Inflammatory macrophage (primary cell): ENCODE data around the gene DNAJB11.

Experiments
- DNase-seq, 2 donors: peaks; one replicate each; pipeline ENCODE4 v3.0.0-alpha.2; 2020 to 2022

Gene DNAJB11

GRCh38 chr3:186598108-186598784, 27.7 kb downstream of the DNAJB11 start:
- DNase-seq = no peak

- no peak for DNase-seq
Measured at GRCh38 chr3:186598794-186599141, 28.2 kb downstream of the DNAJB11 start.

- no peak for DNase-seq
Measured at GRCh38 chr3:186599142-186599784, 28.7 kb downstream of the DNAJB11 start.

DNA sequence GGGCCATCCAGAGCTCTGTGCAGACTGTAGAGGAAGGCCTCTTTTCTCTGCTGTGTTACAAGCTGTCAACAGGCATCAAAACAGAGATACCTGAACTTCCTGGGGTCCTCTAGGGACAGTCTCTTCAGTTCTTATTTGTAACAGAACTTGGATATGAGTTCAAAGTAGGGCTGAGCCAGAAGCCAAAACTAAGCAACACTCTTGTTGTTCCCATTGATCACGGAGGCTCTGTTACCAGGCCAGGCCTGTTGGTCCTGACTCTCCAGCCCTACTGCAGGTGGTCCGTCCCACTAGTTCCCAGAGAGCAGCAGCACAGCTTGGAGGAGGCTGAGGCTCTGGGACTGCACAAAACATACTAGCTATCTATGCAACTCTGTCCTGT, 29.3 kb downstream of the DNAJB11 start:
- no peak for DNase-seq

DNA sequence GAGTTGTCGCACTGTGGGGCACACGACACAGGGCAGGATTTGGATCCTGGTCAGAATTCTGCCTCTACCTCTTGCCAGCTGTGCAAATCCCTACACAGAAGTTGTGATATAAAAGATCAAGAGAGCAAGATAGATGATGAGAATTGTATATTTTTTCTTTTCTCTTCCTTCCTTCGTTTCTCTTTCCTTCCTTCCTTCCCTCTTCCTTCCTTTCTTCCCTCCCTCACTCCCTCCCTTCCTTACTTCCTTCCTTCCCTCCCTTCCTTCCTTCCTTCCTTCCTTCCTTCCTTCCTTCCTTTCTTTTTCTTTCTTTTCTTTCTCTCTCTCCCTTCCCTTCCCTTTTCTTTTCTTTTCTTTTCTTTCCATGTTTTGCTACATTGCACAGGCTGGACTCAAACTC, 30.4 kb downstream of the DNAJB11 start:
- no peak for DNase-seq

DNA sequence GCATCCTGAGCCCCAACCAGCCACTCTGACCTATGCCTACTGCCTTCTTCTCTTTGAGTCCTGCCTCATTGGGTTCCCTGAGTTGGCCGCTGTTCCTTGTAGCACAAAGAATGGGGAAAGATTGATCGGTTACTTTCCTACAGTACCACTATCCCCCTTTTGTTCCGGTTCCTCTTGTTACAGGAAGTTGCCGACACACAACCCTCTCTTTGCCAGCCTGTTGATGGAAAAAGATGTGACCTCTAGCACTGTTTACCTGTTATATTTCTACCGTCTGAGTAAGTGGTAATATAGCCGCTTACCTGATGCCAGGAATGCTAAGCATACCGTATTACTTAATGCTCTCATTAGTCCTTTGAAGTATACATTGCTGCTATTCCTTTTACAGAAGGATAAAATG, 32.6 kb downstream of the DNAJB11 start:
- DNase-seq = no peak

GRCh38 chr3:186605078-186605477, 34.6 kb downstream of the DNAJB11 start:
- DNase-seq = no peak

GRCh38 chr3:186605561-186606545, 35.3 kb downstream of the DNAJB11 start:
- no peak for DNase-seq

DNA sequence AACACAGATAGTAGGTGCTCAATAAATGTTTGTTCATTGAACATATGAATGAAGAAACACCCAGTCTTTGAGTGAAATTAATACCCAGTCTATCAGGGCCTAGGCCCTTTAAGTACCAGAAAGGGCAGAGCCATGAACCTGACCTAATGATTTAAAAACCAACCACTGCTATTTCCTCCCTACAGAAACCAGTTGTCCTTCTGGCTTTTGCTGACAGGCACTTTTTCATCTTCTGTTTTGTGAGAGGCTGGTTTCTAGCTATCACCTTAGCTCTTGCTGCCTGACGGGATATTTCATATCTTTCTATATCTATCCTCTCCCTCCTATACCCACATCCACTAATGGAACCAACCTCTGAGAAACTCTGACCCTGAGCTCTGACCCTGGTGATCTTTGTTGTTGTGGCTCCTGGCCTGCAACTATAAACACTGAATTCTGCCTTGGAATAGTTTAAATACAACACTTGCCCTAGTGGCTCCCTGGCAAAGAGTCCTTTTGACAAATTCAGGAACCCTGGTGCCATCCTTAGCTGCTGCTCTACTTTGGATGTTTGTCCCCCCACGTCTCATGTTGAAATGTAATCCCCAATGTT, 38.2 kb downstream of the DNAJB11 start:
- no peak for DNase-seq

DNA sequence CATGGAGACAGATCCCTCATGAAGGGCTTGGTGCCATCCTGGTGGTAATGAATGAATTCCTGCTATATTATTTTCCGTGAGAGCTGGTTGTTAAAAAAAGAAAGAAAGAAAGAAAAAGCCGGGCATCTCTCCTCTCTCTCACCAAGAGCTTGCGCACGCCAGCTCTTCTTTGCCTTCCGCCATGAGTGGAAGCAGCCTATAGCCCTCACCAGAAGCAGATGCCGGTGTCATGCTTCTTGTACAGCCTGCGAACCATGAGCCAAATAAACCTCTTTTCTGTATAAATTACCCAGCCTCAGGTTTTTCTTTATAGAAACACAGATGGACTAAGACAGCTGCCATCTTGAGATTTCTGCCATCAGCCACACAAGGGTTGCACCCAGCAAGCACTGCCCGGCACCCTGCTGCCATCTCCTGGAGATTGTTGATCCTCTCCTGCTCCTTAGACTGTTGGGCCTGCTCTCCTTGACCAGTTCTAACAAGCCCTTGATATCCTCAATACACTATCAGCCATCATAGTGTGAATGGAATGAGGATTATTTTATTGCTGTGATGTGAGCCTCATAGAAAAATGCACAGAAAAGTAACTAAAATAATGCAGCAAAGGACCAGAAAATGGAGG, 38.8 kb downstream of the DNAJB11 start:
- DNase-seq = peak; percentile 11 to 27

- no peak for DNase-seq
Measured at GRCh38 chr3:186612065-186612464, 41.5 kb downstream of the DNAJB11 start.

DNA sequence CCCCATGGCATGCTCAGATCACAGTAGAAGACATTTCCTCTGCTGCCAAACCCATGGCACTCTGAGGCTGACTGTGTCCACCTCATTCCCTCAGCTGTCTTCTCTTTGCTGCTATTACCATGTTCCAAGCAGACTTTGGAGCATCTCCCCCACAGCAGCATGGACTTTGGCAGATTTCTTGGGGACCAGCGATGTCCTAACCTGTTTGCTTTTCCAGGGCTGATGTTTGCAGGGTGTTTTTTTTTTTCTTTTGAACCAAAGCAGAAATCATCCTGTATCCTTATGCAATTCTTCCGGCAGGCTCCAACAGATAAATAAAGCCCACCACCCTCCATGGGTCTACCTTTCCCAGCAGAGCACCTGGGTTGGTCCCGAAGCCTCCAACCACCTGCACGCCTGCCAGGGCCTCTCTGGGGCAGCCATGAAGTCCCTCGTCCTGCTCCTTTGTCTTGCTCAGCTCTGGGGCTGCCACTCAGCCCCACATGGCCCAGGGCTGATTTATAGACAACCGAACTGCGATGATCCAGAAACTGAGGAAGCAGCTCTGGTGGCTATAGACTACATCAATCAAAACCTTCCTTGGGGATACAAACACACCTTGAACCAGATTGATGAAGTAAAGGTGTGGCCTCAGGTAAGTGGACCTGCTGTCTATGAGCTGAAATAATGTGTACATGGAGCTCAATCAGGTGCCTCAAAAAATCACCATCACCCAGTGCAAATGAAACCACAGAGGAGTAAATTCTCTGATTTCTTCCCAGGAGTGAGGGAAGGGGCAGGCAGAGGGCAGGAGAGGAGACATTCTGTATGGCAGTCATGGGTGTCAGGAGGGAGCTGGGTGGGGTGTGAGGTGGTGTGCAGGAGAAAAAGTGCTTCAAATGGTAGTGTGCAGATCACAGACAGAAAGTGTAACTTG, 42.5 kb downstream of the DNAJB11 start, which contains the start of gene AHSG:
TSS of gene AHSG (plus strand) at position 340 of the 916 bp plus-strand sequence. CDS start at position 422, 82 bp downstream.
- DNase-seq = no peak

- DNase-seq = no peak
Measured at GRCh38 chr3:186613637-186614265, 43.2 kb downstream of the DNAJB11 start.

- no peak for DNase-seq
Measured at GRCh38 chr3:186614266-186614596, 43.7 kb downstream of the DNAJB11 start.

DNA sequence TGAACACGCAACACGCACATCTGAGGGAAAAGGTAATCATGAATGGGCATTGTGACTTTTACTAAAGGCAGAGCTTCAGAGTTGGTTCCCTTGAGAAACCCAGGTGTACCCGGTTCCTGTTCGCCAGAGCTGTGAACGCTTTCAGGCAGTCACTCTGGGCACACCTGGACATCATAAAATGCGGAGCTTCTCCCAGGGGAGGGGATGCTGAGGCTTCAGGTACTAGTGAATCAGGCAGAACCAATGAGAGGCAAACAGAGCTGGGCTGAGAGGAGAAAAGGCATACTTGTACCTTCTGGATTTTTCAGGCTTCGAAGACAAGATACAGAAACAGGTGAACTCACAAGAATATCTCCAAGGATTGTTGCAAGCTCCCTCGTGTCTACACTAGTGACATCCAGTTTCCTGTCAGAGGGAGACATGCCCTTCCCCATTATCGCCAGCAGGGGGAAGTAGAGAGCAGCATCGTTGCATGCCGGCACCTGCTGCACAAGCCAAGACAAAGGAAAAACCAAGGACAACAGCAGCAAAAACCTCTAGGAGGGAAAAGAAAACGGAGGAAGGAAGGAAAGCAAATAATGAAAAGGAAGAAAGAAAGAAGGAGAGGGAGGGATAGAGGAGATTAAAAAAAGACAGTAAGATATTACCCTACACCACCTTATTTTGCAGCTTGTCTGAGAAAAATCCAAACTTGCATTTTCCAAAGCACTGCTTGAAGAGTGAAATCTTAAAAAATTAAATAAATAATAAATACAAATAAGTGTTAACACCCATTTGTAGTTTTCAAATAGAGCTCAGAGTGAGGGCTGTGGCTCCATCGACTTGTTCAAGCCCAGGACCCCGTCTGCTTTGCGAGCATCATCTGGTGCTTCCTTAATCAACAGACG, 44.3 kb downstream of the DNAJB11 start:
- peak; percentile 78 to 79 for DNase-seq

GRCh38 chr3:186616299-186616617, 45.7 kb downstream of the DNAJB11 start:
- no peak for DNase-seq

DNA sequence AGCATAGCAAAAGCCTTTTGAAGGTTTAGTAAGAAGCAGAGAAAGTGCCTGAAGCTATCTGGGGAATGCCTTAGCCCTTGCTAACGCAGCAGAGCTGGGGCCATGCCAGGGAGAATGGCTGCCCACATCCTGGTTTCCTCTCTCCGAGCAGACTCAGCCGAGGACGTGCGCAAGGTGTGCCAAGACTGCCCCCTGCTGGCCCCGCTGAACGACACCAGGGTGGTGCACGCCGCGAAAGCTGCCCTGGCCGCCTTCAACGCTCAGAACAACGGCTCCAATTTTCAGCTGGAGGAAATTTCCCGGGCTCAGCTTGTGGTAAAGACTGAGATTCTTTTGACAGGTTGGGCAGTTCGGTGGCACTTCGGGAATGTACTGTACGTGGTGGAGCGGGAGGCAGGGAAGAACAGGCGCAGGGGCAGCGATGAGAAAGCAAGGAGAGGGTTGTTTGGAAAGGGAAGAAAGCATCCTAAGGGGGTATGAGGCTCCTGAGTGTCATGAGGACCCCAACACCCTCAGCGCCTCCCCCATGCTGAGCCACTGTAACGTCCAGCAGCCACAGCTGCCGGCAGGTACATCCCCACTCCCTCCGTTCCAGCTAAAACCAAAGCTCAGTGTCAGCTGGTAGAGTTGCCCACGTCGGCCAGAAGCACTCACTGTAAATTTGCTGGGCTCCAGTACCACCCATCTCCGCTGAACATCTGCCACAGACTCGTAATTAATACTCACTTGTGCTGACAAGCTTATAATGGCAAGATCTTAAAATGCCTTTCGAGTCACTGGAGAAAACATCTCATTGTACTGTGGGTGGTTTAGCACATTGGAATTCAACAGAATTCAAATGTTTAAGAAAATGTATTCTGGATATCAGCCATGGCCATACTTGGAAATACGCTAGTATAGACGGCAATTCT, 46.8 kb downstream of the DNAJB11 start:
- DNase-seq = peak; percentile 72 to 86

DNA sequence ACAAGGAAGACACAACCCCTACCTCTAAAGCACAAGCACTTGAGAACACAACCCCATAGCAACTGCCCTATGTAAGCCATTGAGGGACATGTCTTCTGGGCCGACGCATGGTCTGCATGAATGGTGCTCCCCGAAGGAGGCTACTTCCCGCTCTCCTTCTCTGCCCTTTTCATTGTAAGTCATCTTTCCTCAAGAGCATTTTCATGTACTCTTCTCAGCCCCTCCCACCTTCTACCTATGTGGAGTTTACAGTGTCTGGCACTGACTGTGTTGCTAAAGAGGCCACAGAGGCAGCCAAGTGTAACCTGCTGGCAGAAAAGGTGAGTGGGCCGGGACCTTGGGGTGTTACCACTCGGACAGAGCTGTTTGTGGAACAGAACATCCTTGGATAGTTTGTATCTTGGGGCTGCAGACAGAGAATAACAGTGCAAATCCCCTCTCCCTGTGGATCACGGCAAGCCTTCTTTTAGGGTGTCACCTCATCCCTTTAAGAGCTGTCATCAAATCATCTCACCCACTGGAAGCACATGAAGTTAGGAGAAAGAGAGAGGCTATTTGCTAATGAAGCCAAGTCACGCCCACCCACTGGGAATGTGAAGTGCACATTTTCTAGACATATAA, 47.9 kb downstream of the DNAJB11 start:
- no peak for DNase-seq
